ENCODE results near the gene SOX10.
A peak's percentile ranks its signal among the peaks of the same experiment; 100 is the strongest.

Gene SOX10

GRCh38 chr22:38016182-38017151 lies 32.1 kb upstream of the SOX10 start:
- no peak for DNase-seq

- DNase-seq, result no peak
Measured at GRCh38 chr22:38014083-38014482, 29.7 kb upstream of the SOX10 start.

GRCh38 chr22:38012604-38013072 lies 28.3 kb upstream of the SOX10 start:
- no peak for DNase-seq

GRCh38 chr22:38009000-38009806 lies 24.8 kb upstream of the SOX10 start:
- DNase-seq, result no peak

GRCh38 chr22:38007330-38007902 lies 23.1 kb upstream of the SOX10 start:
- DNase-seq, result no peak

GRCh38 chr22:38006906-38007305 lies 22.6 kb upstream of the SOX10 start:
- no peak for DNase-seq

GRCh38 chr22:38005943-38006342 lies 21.6 kb upstream of the SOX10 start:
- no peak for DNase-seq

- DNase-seq, result peak; percentile 20
Measured at GRCh38 chr22:37999640-38000272, 15.4 kb upstream of the SOX10 start.

- DNase-seq, result no peak
Measured at GRCh38 chr22:37999236-37999635, 14.9 kb upstream of the SOX10 start.

GRCh38 chr22:37998543-37998942 lies 14.2 kb upstream of the SOX10 start:
- DNase-seq, result no peak

- no peak for DNase-seq
Measured at GRCh38 chr22:37996515-37997246, 12.3 kb upstream of the SOX10 start.

GRCh38 chr22:37996079-37996478 lies 11.7 kb upstream of the SOX10 start:
- no peak for DNase-seq

- DNase-seq, result no peak
Measured at GRCh38 chr22:37995460-37995859, 11.1 kb upstream of the SOX10 start.

GRCh38 chr22:37994982-37995381 lies 10.6 kb upstream of the SOX10 start:
- no peak for DNase-seq

- no peak for DNase-seq
Measured at GRCh38 chr22:37994049-37994448, 9.7 kb upstream of the SOX10 start.

GRCh38 chr22:37991731-37992442 lies 7.5 kb upstream of the SOX10 start:
- DNase-seq, result no peak

GRCh38 chr22:37990862-37991261 lies 6.5 kb upstream of the SOX10 start:
- DNase-seq, result no peak

GRCh38 chr22:37990301-37990700 lies 5.9 kb upstream of the SOX10 start:
- no peak for DNase-seq

- no peak for DNase-seq
Measured at GRCh38 chr22:37989146-37990045, 5.0 kb upstream of the SOX10 start.

GRCh38 chr22:37986371-37986770 lies 2.0 kb upstream of the SOX10 start:
- no peak for DNase-seq
